Stimulated activated naive CD4-positive, alpha-beta T cell treated with Interleukin-2 at 50 U/mL for 16 hours (primary cell): ENCODE results near the gene STK39.

ENCODE experiments used
- DNase-seq: peaks from one replicate; lab custom pipeline; 2025; lab: John Stamatoyannopoulos, UW

Gene STK39

DNA sequence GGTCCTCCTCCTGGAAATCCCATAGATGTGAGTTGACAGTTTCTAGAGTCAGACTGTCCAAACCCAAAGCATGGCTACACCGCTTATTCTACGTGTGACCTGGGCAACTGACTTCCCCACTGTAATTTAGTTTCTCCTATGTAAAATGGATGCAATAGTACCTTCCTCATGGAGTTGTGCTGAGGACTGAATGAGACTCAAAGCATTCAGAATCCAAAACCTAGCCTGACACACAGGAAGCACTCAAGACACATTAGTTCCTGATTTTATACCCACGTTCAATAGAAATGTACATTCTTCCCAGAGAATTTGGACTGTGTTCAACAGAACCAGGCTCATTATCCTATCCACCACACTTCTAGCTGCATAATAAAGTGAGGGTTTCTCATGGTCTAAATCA is 88.8 kb downstream of the STK39 start:
- DNase-seq, result no peak

DNA sequence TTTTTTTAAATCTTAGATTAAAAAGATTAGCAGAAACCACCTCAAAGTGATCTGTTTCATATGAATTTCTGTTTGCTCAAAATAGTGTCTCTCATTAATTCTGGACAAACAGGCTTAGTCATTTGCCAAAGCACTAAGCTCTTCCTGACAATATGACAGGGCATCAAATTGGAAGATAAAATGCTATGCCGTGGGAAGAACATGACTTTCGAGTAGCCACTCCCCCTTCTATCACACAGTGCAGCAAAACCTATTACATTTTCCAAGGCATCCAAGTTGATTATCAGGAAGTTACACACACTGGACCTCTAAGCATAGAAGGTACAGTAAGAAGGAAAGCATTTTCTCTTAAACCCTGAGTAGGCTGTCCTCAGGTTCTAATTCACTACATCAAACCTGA is 89.5 kb downstream of the STK39 start:
- no peak for DNase-seq

DNA sequence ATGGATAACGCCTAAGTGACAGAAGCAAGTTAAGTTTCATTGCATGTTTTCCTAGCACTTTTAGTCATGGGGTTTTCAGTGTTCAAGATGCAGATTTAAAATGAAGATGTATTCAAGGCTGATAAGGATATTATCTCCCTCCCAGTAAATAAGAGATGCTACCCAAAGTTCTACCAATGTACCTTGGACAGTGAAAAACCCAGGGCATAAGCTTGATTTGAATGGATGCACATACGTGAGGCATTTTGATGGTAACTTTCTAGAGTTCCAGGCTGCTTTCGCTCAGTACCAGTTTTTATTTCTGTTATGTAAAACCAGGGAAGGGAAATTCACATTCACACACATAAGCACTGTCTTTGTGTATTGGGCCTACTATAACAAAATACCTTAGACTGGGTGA is 90.3 kb downstream of the STK39 start:
- DNase-seq, result no peak

DNA sequence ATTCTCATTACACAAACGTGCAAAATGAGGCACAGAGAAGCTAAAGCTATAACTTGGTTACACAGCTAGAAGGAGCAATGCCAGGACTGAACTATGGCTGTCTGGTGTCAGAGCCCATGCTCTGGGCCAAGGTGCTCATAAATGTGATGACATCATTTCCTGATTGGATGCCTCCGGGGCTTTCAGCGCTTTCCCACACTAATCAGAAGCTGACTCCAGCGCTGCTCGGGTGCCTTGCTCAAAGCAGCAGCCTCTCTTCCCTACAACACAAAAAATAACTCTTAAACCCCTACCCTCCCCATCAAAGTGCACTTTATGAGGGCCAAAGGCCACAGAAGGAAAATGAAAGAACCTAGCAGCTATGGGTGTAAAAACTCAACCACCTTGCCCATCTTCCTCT is 90.7 kb downstream of the STK39 start:
- no peak for DNase-seq

DNA sequence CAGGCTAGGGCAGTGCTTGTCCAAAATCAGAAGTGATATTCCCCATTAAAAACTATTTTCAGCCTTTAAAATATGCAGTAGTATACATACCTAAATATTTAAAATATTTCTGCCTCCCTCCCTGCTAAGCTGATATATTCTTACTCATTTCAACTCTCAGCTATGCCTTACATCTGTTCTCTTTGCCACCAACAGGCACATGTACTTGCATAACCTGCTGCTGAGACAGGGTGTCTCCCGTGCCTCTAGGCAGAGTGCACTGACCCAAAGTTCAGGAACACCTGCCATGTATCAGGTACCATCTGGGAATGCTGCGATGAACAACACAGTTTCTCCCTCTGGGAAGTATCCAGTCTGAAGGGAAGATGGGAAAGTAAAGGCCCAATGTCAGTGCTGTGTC is 91.7 kb downstream of the STK39 start:
- no peak for DNase-seq

DNA sequence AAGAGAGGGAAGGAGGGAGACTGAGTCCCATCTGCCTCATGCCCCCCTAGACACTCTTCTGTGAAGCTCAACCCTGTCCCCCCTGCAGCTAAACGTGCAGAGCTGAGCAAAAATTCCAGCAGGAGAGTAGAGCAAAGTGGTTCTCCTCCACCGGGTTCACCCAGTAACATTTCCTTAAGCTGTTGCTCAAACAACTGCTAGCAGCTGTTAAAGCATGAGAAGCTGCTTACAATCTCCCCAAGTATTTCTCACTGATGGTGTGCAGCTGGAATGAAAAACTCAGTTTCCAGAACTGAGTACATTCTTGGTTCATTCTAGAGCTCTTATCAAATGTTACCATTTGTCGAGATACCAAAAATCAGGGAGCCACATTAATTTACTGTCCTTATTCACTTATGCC is 92.3 kb downstream of the STK39 start:
- DNase-seq, result no peak

DNA sequence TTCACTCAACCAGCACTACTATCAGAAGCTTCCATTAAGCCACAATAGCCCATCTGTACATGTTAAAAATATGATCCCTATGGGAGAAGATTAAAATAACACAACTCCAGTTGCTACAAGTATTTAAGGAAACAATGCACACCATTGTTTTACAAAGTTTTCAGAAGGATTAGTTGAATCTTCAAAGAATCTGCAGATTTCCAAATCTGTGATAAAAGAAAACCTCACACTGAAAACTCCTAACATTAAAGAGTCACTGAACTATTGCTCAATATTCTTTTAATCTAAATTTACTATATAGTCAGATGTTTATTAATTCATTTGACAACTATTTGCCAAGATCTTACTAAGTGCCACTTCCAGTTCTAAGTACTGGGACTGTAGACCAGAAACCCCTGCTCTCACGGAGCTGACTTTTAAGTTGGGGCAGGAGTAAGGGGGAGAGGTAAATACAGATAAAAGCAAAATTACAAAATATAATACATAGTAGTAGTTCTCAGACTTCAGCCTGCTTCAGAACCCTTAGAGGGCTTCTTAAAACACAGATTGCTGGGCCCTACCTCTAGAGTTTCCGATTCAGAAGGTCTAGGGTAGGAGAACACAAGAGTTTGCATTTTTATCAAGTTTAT is 94.4 kb downstream of the STK39 start:
- no peak for DNase-seq

DNA sequence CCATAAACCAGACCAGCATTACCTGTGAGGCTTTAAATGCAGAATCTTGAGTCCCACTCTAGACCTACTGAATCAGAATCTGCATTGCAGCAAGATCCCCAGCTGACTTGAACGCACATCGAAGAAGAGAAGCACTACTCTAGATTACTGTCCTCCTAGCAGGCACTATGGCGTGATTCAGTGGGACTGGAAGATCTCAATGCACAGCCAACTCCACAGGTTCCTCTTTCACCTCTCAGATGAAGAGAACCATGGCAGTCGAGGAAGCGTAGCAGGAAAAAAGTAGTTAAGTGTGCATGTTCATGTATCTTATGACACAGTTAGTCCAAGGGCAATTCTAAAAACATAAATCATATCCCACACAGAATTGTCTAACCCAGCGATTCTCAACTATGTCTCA is 97.4 kb downstream of the STK39 start:
- DNase-seq, result no peak

DNA sequence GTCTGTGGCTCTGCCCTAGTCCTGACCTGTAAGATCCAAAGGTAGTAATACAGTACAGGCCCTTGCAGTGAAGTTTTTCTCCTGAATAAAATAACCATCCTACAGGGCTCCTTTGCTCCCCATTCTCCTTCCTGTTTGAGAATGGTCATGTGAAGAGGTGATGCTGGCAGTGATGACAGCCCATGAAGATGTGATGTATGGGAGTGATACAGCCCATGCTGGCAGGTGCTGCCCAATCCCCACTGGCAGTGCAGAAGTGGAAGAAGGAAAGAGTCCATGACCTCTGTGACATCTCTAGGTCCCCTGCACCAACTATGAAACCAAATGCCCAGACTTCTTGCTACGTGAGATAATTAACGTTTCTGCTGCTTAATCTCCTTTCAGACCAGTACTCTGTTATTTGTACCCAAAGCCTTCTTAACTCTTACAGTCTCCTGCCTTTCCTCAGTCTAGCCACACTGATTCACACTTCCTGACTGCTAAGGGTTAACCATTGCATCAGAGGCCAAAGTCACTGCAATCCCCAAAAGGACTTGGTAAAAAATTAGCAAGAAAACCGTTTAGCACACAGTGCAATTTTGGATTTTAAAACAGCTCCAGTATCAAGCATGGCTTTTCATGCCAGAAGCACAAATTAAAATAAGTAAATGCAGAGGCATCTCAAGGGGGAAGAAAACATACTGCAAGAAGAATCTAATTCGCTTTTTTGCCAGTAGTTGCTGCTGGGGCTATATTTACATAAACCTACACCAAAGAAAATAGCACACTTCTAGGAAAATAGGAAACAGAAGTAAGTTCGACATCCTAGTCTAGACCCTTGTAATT is 98.0 kb downstream of the STK39 start:
- no peak for DNase-seq

DNA sequence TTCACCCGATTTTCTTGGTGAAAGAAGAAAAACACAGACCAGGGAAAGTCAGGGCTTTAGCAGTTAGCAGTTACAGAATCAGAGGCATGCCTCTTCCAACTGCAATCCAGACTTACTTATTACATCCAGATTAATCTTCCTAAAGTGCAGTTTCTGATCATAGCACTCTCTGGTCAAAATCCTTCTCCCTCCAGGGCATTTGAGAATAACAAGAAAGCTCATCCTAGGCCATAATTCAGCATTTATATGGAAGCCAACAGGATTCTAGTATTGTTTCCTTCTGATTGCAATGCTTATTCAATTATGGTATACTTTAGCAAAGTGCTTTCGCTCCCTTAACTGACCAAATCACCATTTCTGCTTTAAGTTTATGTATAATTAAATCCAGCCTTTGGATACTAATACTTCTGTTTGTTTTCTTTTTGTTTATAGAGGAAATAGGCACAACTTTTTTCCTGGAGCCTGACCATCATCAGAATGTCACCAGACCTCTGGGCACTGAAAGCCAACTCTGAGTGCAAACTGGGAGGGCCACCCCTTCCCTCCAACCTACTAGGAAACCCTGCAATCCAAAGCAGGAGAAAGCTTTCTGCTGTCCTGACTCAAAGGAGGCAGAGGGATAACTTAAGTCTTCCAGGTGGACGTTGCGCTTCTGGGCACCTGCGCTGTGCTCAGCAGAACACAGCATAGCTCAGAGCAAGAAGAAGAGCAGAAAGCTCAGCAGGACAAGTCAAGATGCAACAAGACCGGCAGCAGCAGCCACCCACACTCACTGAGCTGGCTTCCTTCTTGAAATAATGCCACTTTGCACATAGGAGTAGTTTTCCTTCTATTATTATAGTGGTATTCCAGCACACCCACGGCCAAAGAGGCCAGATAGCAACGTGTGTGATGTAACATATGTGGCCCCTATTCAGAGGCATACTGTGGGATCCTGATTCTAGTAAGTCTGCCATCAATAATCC is 99.3 kb downstream of the STK39 start:
- DNase-seq, result no peak

DNA sequence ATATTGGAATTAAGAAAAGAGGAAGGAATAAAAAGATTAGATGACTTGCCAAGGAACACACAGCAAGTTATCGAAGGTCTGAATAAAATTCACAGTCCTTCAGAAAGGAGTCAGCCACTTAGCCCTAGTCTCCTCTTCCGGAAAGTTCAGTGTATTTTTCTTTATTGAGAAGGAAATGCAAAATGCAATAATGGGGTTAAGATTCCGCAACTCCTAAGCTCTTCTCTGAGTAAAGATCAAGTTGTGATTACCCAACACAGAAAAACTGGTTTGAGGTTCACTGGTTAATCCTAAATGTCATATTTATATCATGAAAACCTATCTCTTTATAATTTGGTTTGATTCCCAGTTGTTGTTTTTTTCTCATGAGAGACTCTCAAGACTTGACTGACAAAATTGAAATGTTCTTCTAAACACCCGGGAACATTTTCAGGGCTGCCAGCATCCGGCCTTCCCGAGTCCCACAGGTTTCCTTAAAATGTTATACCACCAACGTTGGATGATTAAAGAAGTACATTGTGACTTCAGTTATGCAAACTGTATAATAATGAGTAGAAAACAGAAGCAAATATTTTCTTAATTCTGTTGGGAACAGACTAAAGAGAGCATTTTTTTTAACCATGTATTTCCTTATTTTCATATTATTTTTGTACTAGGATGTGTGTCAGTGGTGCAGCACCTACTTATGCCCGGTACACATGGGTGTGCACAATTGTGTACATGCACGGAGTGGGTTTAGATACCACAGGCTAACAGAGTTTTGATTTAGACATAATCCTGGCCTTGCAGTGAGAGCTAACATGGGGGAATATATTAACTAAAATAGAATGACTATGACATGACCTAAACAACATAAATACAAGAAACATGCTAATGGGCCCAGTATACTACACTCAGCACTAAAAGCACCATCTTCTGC is 100.2 kb downstream of the STK39 start:
- DNase-seq, result no peak

DNA sequence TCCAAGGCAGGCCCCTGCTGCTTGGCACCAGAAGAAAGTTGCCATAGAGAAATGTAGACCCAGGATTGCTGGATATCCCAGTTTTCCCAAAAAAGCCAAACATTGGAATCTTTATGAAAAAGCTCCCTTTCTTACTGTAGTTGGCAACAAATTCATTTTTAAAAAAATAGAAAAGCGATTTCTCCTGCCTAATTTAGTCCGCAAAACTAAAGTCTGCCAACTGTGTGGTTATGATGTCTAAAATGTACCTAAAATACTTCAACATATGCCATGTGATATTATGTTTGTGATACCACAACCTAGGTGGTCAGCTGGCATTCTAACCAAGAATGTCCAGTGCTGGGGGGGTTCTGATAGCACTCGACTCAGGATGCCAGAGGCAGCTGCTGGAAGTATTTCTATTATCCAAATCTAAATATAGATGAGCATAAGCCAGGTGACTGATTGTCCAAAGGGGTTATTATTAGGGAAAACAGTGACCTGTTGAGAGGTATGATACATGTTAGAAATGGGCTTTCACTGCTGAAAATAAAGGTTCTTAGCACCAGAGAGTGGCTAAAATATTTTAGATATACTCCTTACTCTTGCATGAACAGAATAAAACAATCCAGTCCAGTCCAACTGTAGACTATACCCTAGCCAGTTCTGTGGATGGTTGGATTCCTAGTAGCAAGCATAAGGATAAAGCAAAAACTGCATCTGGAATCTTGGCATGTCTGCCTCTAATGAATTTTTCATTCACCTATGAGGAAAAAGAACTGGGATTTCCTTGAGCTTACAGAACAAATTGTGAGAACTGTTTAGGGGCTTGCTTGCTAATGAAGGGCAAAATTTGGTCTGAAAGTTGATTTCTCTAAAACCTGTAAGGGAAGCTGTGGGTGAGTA is 101.7 kb downstream of the STK39 start:
- DNase-seq, result no peak

DNA sequence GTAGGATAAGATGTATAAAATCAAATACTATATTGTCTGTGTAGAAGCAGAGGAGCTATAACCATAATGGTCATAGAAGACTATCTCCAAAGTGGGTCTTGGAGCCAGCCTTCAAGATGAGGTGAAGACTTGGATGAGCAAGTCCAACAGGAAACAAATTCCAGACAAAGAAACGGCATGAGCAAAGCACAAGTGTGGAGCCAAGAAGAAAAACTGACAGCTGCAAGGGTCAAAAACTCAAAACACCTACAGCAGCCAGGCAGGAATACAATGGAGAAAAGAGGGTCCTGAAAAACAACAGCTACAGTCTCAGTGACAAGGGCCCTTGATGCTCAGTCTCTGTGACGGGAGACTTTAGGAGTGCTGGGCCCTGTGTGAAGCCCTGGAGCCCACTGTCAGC is 102.4 kb downstream of the STK39 start:
- DNase-seq, result no peak

DNA sequence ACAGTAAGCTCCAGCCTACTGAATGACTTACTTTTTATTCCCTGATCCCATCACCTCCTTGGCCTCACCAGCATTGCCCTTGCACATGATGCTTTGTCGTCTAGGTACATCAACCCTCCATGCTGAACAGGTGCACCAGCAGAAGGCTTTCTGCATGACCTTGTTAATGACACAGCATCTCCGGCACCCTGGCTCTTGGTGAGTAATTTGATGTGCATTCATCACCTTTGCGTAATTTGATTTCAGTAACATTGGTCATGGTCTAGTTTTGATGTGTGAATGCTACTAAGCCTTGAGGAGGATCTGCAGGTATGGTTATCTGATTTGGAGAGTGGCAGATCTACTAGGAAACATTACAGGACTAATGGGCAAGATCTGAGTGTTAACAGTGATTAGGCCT is 103.6 kb downstream of the STK39 start:
- DNase-seq, result no peak

DNA sequence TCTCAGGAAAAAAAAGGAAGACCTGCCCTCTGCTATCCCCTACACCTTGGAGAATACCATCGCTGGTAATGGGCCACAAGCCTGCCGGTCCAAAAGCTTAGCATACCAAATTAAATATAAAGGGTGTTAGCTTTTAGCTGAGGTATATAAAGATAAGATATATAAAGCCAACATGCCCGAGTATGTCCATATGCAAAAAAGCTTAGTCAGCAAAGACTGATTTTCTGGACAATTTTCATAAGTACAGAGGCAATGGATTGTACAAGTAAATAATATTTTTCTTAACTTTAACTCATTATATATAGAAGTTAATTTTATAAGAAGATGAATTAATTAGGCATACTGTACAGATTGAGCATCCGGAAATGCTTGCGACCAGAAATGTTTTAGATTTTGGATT is 106.5 kb downstream of the STK39 start:
- no peak for DNase-seq

DNA sequence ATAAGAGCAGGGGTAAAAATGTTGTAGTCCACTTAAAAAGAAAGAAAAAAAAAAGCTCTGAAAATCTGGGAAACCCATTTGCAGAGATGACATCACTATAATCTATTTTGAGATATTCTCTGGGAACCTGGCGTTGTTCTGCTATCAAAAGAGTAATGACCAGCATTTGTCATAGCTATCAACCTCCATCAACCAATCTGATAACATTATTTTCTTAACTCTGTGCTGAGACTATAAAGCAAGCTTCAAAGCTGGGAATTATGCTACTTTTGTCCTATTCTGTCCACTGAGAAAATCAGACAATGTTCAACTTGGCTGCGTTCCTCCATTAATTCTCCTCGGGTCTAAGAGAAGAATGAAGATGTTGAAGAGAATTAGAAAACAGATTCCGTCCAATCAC is 107.5 kb downstream of the STK39 start:
- no peak for DNase-seq

DNA sequence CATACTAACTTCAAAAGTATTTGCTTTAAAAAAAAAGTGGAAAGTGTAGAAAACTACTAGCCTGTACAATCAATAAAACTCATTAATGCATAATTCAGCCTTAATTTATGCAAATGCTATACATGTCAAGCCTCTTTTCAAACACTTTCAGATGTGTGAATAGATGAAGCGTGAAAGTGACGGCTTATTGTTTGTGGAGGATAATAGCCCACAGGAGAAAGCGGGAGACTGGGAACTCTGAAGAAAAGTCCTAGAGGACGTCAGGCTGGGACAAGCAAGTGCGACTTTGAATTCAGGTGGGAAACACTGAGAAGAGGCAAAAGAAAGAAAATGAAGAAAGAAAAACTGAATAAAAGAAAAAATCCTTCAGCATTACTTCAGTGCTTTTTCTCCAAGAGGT is 108.5 kb downstream of the STK39 start:
- DNase-seq, result no peak

DNA sequence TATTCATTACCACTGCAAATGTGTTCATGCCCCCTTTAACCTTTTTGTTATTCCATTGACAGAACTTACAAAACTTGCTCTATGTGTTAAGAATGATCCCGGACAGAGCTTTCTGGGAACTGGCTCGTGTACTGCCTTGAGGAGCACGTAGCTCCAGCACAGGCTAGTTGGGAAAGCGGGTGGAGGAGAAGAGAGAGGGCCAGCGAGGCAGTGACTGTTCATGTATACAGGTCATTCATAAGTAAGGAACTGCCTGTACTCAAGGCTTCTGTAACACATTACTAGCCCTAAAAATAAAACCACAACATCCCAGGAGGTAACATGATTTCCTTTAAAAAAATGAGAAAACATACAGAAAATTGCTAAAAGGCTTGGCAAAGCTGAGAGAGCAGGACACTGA is 109.0 kb downstream of the STK39 start:
- DNase-seq, result no peak

DNA sequence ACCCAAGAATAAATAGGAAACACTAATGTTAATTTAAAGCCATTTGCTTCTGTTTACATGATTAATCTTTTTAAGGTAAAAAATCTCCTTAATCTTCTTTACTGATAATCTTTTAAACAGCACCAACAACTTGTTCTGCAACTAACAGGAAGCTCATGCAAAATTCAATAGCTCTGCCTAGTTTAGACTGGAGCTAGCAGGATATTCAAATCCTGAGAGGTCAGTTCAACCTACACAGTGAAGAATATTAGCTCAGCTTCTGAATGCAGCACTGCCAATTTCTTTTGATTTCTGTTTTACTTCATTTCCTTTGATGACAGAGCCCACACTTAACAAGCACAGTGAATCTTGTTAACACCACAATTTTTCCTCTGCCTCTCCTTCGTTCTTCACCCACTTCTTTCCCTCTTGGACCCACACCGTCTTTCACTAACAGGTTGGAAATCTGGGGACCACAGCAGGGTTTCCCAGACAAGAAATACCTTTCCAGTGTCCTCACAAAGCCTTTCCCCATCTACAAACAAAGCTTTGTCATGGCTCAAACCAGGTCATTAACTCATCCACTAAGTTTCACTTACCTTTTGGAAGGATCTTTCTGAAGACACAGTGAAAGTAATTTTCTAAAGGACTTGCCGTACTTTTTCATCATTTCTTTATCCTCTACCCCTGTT is 109.8 kb downstream of the STK39 start:
- no peak for DNase-seq

DNA sequence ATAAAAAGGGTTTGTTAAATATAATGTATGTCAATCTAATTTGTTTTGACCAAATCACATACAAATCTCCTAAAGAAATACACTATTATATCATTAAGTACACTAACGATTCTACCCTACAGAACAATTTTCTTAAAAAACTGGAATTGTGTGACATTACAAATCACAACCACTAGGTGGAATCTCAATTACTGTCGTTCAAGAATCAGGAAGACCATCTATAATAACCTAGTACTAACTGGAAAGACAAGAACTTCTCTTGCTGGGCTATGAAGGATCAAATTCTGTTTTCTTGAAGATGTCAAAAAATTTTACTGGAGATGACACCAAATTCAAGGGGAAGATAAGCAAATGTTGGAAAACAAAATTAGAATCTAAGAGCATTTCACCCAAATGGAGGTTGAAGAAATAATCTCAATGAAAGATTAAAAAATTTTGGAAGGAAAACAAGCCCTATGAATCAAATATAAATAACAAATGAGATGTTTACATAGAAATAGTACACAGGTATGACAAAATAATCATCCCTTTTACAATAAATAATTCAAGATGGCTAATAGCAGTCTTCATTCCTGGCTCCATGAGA is 110.9 kb downstream of the STK39 start:
- DNase-seq, result no peak
